LNCaP clone FGC (cell line): ENCODE data around the gene CD6.

Experiments used
- DNase-seq: peaks from one replicate; pipeline ENCODE4 v3.0.0-alpha.2; 2011; ENCODE audit warnings: low read depth
- H3K4me3 ChIP-seq: 2 replicates; pipeline ENCODE4 v1.5.1; 2011; ENCODE audit warnings: mild to moderate bottlenecking, low read depth, low read length, control low read depth
- TF ChIP-seq, protein P1 (sequence below): IDR thresholded peaks from 2 replicates; pipeline ENCODE4 v1.5.1; 2012; ENCODE audit warnings: mild to moderate bottlenecking; ENCODE audit not compliant: control insufficient read depth, insufficient read depth; ENCODE audit errors: extremely low read depth

CD6 gene

GRCh38 chr11:61042961-61043540 is 71.6 kb downstream of the CD6 start:
- H3K4me3 ChIP-seq, result no peak overlapping the region
- DNase-seq, result no peak
- TF ChIP-seq, protein P1, sequence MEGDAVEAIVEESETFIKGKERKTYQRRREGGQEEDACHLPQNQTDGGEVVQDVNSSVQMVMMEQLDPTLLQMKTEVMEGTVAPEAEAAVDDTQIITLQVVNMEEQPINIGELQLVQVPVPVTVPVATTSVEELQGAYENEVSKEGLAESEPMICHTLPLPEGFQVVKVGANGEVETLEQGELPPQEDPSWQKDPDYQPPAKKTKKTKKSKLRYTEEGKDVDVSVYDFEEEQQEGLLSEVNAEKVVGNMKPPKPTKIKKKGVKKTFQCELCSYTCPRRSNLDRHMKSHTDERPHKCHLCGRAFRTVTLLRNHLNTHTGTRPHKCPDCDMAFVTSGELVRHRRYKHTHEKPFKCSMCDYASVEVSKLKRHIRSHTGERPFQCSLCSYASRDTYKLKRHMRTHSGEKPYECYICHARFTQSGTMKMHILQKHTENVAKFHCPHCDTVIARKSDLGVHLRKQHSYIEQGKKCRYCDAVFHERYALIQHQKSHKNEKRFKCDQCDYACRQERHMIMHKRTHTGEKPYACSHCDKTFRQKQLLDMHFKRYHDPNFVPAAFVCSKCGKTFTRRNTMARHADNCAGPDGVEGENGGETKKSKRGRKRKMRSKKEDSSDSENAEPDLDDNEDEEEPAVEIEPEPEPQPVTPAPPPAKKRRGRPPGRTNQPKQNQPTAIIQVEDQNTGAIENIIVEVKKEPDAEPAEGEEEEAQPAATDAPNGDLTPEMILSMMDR, result no peak

- no peak for DNase-seq
- TF ChIP-seq, protein P1, result no peak
- no peak overlapping the region for H3K4me3 ChIP-seq
Observed at GRCh38 chr11:61045271-61045670, 73.8 kb downstream of the CD6 start.

- TF ChIP-seq, protein P1, result no peak
- no peak for DNase-seq
- no peak overlapping the region for H3K4me3 ChIP-seq
Observed at GRCh38 chr11:61046833-61047232, 75.4 kb downstream of the CD6 start.

- TF ChIP-seq, protein P1, result no peak
- DNase-seq, result no peak
- H3K4me3 ChIP-seq, result no peak overlapping the region
Observed at GRCh38 chr11:61048368-61049062, 77.0 kb downstream of the CD6 start.

GRCh38 chr11:61049063-61049377 is 77.5 kb downstream of the CD6 start:
- no peak overlapping the region for H3K4me3 ChIP-seq
- TF ChIP-seq, protein P1, result no peak
- no peak for DNase-seq

DNA sequence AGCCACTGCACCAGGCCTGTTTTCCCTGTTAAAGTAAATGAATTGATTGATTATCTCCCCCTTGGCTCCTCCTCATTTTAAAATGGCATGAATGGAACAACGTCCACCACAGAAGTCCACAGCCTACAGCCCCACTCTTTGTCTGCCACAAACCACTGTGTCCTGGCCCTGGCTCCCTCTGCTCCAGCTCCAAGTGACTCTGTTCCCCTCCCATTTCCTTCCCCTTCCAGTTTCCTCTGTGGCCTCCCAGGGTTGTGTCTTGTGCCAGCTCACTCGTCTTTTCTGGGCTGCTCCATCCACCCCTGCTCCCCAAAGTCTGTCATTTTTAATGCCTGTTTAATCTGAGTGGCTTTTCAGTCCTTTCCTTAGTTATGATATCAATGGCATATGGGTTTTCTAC is 78.4 kb downstream of the CD6 start:
- no peak overlapping the region for H3K4me3 ChIP-seq
- TF ChIP-seq, protein P1, result no peak
- no peak for DNase-seq

DNA sequence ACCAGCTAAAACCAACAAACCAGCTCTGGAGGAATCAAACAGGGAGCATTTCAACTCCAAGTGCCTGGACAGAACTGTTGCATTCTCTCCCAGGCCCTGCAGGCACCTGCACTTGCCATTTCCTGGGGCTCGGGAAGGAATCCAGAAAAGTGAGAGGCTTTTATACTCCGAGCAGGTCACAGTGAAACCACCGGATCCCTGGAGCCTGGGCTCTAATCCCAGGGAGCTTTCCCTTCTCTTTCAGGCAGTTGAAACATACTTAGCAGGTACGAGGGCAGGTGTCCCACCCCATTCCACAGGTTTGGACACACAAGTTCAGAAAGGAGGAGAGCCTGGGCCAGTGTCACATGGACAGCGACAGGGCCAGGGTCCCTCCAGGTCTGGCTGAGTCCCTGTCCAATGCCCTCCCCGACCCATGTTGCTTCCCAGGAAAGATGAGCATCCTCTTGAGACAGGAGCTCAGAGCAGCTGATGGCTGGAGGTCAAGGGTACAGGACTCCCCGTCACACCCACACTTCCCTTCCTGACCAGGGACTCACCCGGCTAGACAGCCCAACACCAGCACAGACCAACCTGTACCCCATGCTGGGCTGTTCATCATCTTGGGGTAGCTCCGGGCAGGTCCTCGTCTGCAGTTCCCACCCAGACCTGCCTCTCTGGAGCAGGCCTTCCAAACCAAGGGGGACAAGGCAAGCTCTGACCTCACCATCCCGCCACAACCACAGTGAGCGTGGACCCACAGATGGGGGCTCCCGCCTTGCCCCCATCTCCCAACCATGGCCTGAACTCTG is 80.9 kb downstream of the CD6 start:
- DNase-seq, result no peak
- TF ChIP-seq, protein P1, result no peak
- no peak overlapping the region for H3K4me3 ChIP-seq
